ENCODE data around the gene RMDN2. TPM values are rescaled to one million over a fixed set of nuclear protein-coding genes. Genes with fewer than 3 reads are reported as not detected.
"Not testable (repeated sequence)": the region's sequence is repeated elsewhere in the genome, so short reads cannot be mapped to it uniquely, and the experiment has no call there.

The RMDN2 gene
- total RNA-seq, 1 donor from 2014 or later, result 5.1 TPM

DNA sequence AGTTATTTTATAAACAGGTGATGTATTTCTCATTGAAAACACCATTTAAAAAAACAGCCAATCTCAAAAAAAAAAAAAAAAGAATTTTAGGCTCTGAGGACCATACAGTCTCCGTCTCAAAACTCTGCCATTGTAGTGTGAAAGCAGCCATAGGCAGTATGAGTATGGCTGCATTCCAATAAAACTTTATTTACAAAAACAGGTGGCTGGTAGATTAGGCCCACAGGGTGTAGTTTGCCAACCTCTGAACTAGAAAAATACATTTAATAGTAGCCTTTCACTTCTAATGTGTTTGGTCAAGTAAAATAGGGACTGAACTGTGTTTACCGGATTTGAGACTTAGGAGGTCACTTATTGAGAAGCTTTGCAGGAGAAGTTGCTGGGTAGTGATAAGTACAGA, 19.2 kb downstream of the RMDN2 start:
- Histone ChIP-seq H3K9ac (ENCODE audit: low read length) (no peak overlapping the region), H3K27me3 (ENCODE audit: insufficient read depth, low read length) (no peaks in the 10 kb centered on the region), H4K20me1 (ENCODE audit: insufficient read depth, low read length) (no peaks in the 10 kb centered on the region), H3K27ac (ENCODE audit: low read depth, low read length) (no peak overlapping the region), H3K4me3 (ENCODE audit: insufficient read depth, low read depth, low read length) (no peak overlapping the region), H3K9me3 (ENCODE audit: insufficient read depth, low read depth, low read length) (no peaks in the 10 kb centered on the region), H3K79me2 (ENCODE audit: insufficient read depth, low read length) (no peaks in the 10 kb centered on the region), H3K36me3 (ENCODE audit: insufficient read depth, low read length) (no peaks in the 10 kb centered on the region), H3K4me1 (ENCODE audit: insufficient read depth, low read length) (no peaks in the 10 kb centered on the region), H3K4me2 (ENCODE audit: low read length) (no peak overlapping the region), H2AFZ (ENCODE audit: low read depth, low read length) (no peak overlapping the region)
- TF ChIP-seq EZH2 (IDR thresholded peaks at IDR 0.05; ENCODE audit: insufficient read depth, low read length), result no peak
- TF ChIP-seq, protein P1, sequence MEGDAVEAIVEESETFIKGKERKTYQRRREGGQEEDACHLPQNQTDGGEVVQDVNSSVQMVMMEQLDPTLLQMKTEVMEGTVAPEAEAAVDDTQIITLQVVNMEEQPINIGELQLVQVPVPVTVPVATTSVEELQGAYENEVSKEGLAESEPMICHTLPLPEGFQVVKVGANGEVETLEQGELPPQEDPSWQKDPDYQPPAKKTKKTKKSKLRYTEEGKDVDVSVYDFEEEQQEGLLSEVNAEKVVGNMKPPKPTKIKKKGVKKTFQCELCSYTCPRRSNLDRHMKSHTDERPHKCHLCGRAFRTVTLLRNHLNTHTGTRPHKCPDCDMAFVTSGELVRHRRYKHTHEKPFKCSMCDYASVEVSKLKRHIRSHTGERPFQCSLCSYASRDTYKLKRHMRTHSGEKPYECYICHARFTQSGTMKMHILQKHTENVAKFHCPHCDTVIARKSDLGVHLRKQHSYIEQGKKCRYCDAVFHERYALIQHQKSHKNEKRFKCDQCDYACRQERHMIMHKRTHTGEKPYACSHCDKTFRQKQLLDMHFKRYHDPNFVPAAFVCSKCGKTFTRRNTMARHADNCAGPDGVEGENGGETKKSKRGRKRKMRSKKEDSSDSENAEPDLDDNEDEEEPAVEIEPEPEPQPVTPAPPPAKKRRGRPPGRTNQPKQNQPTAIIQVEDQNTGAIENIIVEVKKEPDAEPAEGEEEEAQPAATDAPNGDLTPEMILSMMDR (IDR thresholded peaks at IDR 0.05; ENCODE audit: insufficient read depth, low read depth, low read length), result no peak
- Mint-ChIP-seq H3K4me1 (ENCODE audit: low read depth, unreplicated experiment) (peaks cover 10% of the 10 kb centered on the region), H3K36me3 (ENCODE audit: low read depth, unreplicated experiment) (no peaks in the 10 kb centered on the region), H3K9me3 (ENCODE audit: unreplicated experiment) (peaks cover 5% of the 10 kb centered on the region), H3K4me3 (ENCODE audit: unreplicated experiment) (no peak overlapping the region), H3K27me3 (ENCODE audit: low read depth, unreplicated experiment) (no peaks in the 10 kb centered on the region), H3K27ac (ENCODE audit: unreplicated experiment) (no peak overlapping the region)
- DNase-seq (ENCODE audit: low read depth), result no peak
- no peak for FAIRE-seq

DNA sequence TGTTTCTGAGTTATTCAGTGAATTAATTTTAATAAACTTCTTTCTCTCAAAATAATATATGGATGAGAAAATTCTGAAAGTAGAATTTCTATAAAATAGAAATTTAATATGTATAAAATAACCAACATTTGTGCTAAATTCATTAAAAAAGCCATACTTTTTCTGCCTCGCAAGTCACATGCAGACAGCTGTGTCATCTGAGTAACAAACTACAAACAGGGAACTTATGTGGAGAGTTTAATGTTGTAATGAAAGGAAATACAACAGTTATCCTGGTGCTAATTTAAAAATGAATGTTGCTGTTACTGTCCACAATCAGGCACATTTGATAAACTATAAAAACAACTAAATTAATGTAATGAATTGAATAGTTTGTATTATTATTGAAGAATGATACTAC, 22.2 kb downstream of the RMDN2 start:
- peaks cover 3% of the 10 kb centered on the region for H3K36me3 Mint-ChIP-seq (ENCODE audit: low read depth, unreplicated experiment)
- no peak for FAIRE-seq
- Histone ChIP-seq H3K79me2 (ENCODE audit: insufficient read depth, low read length) (no peaks in the 10 kb centered on the region), H4K20me1 (ENCODE audit: insufficient read depth, low read length) (no peaks in the 10 kb centered on the region), H3K9me3 (ENCODE audit: insufficient read depth, low read depth, low read length) (no peaks in the 10 kb centered on the region), H3K4me1 (ENCODE audit: insufficient read depth, low read length) (no peaks in the 10 kb centered on the region), H3K27me3 (ENCODE audit: insufficient read depth, low read length) (no peaks in the 10 kb centered on the region), H3K36me3 (ENCODE audit: insufficient read depth, low read length) (no peaks in the 10 kb centered on the region), H3K9ac (ENCODE audit: low read length) (no peak overlapping the region), H3K4me3 (ENCODE audit: insufficient read depth, low read depth, low read length) (no peak overlapping the region), H3K27ac (ENCODE audit: low read depth, low read length) (no peak overlapping the region), H3K4me2 (ENCODE audit: low read length) (no peak overlapping the region), H2AFZ (ENCODE audit: low read depth, low read length) (no peak overlapping the region)
- no peak for TF ChIP-seq EZH2 (IDR thresholded peaks at IDR 0.05; ENCODE audit: insufficient read depth, low read length)
- TF ChIP-seq, protein P1 (IDR thresholded peaks at IDR 0.05; ENCODE audit: insufficient read depth, low read depth, low read length), result no peak
- H3K27ac Mint-ChIP-seq (ENCODE audit: unreplicated experiment), result no peak overlapping the region
- no peaks in the 10 kb centered on the region for H3K9me3 Mint-ChIP-seq (ENCODE audit: unreplicated experiment)
- DNase-seq (ENCODE audit: low read depth), result no peak
- no peaks in the 10 kb centered on the region for H3K4me1 Mint-ChIP-seq (ENCODE audit: low read depth, unreplicated experiment)
- H3K4me3 Mint-ChIP-seq (ENCODE audit: unreplicated experiment), result no peak overlapping the region
- H3K27me3 Mint-ChIP-seq (ENCODE audit: low read depth, unreplicated experiment), result no peaks in the 10 kb centered on the region

DNA sequence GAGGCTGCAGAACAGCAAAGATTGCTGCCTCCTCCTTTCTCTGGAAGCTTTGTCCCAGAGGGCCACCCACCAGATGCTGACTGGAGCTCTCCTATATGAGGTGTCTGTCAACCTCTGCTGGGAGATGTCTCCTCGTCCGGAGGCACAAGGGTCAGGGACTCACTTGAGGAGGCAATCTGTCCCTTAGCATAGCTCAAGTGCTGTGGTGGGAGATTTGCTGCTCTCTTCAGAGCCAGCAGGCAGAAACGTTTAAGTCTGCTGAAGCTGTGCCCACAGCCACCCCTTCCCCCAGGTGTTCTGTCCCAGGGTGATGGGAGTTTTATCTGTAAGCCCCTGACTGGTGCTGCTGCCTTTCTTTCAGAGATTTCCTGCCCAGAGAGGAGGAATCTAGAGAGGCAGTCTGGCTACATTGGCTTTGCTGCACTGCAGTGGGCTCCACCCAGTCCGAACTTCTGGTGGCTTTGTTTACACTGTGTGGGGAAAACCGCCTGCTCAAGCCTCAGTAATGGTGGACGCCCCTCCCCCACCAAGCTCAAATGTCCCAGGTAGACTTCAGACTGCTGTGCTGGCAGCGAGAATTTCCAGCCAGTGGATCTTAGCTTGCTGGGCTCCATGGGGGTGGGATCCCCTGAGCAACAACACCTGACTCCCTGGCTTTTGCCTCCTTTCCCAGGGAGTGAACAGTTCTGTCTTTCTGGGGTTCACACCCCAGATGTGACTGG, 37.1 kb downstream of the RMDN2 start:
- H3K4me3 Mint-ChIP-seq (ENCODE audit: unreplicated experiment); H3K9ac ChIP-seq (ENCODE audit: low read length); DNase-seq (ENCODE audit: low read depth): not testable (repeated sequence)

DNA sequence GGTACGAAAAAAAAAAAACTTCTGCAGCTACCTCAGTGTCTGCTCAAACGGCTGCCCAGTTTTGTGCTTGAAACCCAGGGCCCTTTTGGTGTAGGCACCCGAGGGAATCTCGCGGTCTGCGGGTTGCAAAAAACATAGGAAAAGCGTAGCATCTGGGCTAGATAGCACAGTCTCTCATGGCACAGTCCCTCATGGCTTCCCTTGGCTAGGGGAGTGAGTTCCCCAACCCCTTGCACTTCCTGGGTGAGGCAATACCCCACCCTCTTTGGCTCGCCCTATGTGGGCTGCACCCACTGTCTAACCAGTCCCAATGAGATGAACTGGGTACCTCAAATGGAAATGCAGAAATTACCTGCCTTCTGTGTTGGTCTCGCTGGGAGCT, 37.6 kb downstream of the RMDN2 start:
- H3K27ac ChIP-seq (ENCODE audit: low read depth, low read length); H3K9me3 ChIP-seq (ENCODE audit: insufficient read depth, low read depth, low read length); H3K4me1 Mint-ChIP-seq (ENCODE audit: low read depth, unreplicated experiment); H3K27me3 Mint-ChIP-seq (ENCODE audit: low read depth, unreplicated experiment); H3K79me2 ChIP-seq (ENCODE audit: insufficient read depth, low read length); H3K4me1 ChIP-seq (ENCODE audit: insufficient read depth, low read length); FAIRE-seq; DNase-seq (ENCODE audit: low read depth); H3K27me3 ChIP-seq (ENCODE audit: insufficient read depth, low read length); H3K27ac Mint-ChIP-seq (ENCODE audit: unreplicated experiment); H3K4me2 ChIP-seq (ENCODE audit: low read length); H4K20me1 ChIP-seq (ENCODE audit: insufficient read depth, low read length); H3K36me3 Mint-ChIP-seq (ENCODE audit: low read depth, unreplicated experiment); H3K4me3 ChIP-seq (ENCODE audit: insufficient read depth, low read depth, low read length); H3K9ac ChIP-seq (ENCODE audit: low read length); H2AFZ ChIP-seq (ENCODE audit: low read depth, low read length); H3K36me3 ChIP-seq (ENCODE audit: insufficient read depth, low read length); H3K4me3 Mint-ChIP-seq (ENCODE audit: unreplicated experiment): not testable (repeated sequence)
- peaks cover 20% of the 10 kb centered on the region for H3K9me3 Mint-ChIP-seq (ENCODE audit: unreplicated experiment)

More for the DNA sequence above, 37.1 kb downstream of the RMDN2 start:
- not testable (repeated sequence) for H3K27me3 Mint-ChIP-seq (ENCODE audit: low read depth, unreplicated experiment); FAIRE-seq; H3K36me3 Mint-ChIP-seq (ENCODE audit: low read depth, unreplicated experiment); H3K36me3 ChIP-seq (ENCODE audit: insufficient read depth, low read length); H3K4me2 ChIP-seq (ENCODE audit: low read length); H3K79me2 ChIP-seq (ENCODE audit: insufficient read depth, low read length); H3K4me3 ChIP-seq (ENCODE audit: insufficient read depth, low read depth, low read length); H3K27ac ChIP-seq (ENCODE audit: low read depth, low read length); H4K20me1 ChIP-seq (ENCODE audit: insufficient read depth, low read length); H3K4me1 Mint-ChIP-seq (ENCODE audit: low read depth, unreplicated experiment); H3K27me3 ChIP-seq (ENCODE audit: insufficient read depth, low read length); H3K4me1 ChIP-seq (ENCODE audit: insufficient read depth, low read length); H3K27ac Mint-ChIP-seq (ENCODE audit: unreplicated experiment); H2AFZ ChIP-seq (ENCODE audit: low read depth, low read length); H3K9me3 ChIP-seq (ENCODE audit: insufficient read depth, low read depth, low read length)
- H3K9me3 Mint-ChIP-seq (ENCODE audit: unreplicated experiment), result peaks cover 24% of the 10 kb centered on the region

DNA sequence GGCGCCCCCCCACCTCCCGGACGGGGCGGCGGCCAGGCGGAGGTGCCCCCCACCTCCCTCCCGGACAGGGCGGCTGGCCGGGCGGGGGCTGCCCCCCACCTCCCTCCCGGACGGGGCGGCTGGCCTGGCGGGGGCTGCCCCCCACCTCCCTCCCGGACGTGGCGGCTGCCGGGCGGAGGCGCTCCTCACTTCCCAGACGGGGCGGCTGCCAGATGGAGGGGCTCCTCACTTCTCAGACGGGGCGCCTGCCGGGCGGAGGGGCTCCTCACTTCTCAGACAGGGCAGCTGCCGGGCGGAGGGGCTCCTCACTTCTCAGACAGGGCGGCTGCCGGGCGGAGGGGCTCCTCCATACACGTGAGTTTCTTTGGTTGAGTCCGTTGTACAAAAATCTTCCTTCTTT, 38.8 kb downstream of the RMDN2 start:
- H3K4me1 ChIP-seq (ENCODE audit: insufficient read depth, low read length); H3K27ac Mint-ChIP-seq (ENCODE audit: unreplicated experiment); H3K79me2 ChIP-seq (ENCODE audit: insufficient read depth, low read length); H3K36me3 ChIP-seq (ENCODE audit: insufficient read depth, low read length); H3K27me3 Mint-ChIP-seq (ENCODE audit: low read depth, unreplicated experiment); H2AFZ ChIP-seq (ENCODE audit: low read depth, low read length); H3K4me1 Mint-ChIP-seq (ENCODE audit: low read depth, unreplicated experiment); H3K9ac ChIP-seq (ENCODE audit: low read length); H4K20me1 ChIP-seq (ENCODE audit: insufficient read depth, low read length); H3K4me3 Mint-ChIP-seq (ENCODE audit: unreplicated experiment); DNase-seq (ENCODE audit: low read depth); H3K4me2 ChIP-seq (ENCODE audit: low read length); H3K4me3 ChIP-seq (ENCODE audit: insufficient read depth, low read depth, low read length); H3K9me3 ChIP-seq (ENCODE audit: insufficient read depth, low read depth, low read length); FAIRE-seq; H3K27me3 ChIP-seq (ENCODE audit: insufficient read depth, low read length); H3K36me3 Mint-ChIP-seq (ENCODE audit: low read depth, unreplicated experiment); H3K27ac ChIP-seq (ENCODE audit: low read depth, low read length): not testable (repeated sequence)
- H3K9me3 Mint-ChIP-seq (ENCODE audit: unreplicated experiment), result peaks cover 15% of the 10 kb centered on the region

Data from astrocyte (in vitro differentiated cells and primary cell).